Left renal cortex interstitium (tissue), 4 donors: ENCODE data around the gene SEMA3B. TPM values are rescaled to one million over a fixed set of nuclear protein-coding genes. Genes with fewer than 3 reads are reported as not detected.
"Not testable (repeated sequence)": the region's sequence is repeated elsewhere in the genome, so short reads cannot be mapped to it uniquely, and the experiment has no call there.

Experiments used
- DNase-seq, 4 donors: peaks; one replicate each; pipeline ENCODE4 v3.0.0-alpha.2; 2013; ENCODE audit warnings: low read depth in 4 of 4, low spot score in 2 of 4, missing footprints in 1 of 4
- polyA plus RNA-seq, 4 donors: library from polyadenylated mRNA; unstranded; fragments of 120-200 nt; gene quantifications; one replicate each; pipeline ENCODE4 v1.2.1, GENCODE V29; 2013; ENCODE audit not compliant: insufficient read length in 4 of 4

SEMA3B gene
- polyA plus RNA-seq, 4 donors: 71.0 to 119 (median 108) TPM

DNA sequence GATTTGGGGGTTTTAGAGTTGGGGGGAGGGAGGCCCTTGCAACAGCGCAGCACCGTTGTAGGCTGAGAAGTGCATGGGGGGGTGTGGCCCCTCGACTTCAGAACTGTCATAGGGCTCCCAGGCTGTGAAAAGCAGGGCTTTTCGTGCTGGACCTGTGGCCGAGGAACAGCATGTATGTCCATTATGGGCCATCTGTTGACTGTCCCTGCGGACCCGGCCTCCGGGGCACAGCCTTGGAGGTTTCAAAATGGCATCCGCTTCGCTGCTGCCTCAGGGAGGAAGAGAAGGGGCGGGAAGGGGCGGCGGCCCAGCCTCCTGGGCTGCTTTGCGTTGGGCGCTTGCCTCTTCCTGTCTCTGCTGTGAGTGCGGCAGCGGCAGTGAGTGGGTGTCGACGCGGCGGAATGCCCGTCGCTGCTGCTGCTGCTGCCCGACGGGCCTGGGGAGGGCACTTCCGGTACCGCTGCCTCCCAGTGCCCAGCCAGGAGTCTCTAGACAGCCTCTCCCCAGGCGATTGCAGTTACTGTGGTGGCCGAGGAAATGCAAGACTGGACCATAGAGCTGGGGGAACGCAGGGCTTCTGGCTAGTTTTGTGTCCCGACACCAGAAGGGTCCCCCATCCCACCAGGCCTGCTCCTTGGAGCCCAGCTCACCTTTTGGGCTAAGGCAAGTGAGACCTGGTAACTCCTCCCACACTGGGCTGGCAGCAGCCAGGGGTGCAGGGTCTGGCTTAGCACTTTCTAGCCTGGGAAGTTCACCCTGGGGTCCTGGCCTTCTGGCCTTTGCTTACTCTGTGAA lies 31.0 kb upstream of the SEMA3B start:
- DNase-seq: no peak

DNA sequence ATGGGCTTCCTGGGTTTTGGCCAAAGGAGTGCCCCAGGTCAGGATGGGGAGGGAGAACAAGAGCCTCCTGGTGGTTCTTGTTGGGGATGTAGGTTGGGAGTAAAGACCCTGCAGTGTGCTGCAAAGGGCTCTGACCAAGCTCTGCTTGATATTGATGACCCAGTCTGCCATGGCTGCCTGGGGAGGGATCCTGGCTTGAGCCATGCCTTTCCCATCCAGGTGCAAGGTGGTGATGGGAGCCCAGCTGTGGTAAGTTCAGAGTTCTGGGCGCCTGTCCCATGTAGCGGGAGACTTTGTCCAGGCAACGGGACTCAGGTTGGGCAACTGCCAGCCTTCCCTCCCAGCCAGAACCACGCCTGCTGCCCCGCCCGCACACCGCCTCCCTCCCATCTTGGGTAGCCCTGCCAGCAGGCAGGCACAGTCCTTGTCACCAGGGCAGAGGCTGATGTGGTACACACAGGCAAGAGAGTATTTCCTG lies 30.4 kb upstream of the SEMA3B start:
- no peak for DNase-seq

DNA sequence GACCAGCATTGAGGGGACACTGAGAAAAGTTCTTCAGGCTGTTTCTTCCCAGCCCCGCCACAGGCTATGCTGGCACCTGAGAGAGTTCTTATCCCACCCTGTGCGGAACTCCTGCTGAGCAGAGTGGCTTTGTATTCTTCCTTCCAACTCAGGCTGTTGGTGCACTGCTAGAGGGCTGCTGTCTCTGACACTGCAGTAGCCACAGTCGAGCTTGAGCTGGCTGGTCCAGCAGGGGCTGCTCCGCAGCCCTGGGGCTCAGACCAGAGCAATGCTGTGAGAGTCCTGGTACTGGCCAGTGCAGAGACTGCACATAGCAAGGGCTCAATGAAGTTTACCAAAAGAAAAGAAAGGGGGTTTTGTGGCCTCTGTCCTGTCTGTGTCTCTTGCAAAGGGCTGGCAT lies 29.3 kb upstream of the SEMA3B start:
- no peak for DNase-seq

DNA sequence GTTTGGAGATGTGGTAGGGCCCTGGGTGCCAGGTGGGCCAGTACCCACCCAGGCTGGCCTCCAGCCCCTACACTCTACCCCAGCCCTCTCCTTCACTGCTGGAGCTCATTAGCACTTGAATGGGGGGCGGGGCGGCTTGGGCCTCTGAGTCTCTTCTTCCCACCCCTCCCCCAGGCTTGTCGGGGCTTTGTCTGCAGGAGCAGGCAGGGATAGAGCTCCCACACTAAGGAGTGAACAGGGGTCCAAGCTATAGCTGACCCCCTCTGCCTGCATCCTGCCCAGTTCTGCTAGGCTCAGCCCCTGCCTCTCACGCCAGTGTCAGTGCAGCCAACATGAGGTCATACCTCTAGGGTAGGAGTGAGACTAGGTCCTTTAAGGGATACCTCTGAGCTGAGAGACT lies 27.8 kb upstream of the SEMA3B start:
- no peak for DNase-seq

DNA sequence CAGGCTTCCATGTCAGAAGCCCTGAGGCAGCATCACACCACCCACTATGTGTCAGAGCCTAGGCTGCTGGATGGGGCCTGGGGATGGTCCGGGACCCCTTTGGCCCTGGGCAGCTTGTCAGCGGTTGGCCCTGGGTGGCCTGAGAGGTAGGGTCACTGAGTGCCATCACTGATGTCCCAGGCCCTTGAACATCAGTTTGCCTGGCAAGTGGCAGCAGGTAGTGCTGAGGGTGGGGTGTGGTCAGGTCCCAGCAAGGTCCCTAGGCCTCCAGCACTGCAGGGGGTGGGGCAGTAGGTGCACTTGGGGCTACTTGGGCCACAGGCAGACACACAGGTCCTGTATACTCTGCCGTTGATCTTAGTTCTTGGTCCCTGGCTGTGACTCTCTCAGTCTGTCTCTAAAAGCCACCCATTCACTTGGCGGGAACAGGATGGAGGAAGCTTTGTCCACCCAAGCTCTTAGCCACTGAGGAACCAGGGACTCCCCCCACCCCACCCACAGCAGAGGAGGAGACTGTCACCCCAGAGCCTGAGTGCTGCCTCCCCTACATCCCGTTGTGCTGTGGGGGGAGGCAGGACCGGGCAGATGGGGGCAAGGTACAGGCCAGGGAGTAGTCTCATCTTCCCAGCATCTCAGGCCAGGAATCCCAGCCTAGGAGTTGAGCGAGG lies 27.1 kb upstream of the SEMA3B start:
- no peak for DNase-seq

DNA sequence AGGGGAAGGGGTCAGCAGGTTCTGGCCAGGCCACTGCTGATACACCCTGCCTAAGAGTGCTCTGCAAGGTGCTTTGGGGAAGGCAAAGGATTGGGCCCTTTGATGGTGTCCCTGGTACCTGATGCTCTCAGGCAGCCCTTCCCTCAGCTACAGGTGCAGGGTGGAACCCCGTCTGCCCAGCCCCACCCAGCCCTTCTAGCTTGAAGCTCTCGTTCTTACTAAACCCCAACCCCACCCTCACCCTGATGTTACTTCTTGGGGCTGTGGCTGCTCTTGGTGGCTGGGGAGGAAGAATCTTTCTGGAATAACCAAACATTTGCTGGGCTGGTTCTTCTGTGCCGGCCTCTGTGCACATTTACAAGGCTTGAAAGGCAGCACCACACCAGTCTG lies 26.6 kb upstream of the SEMA3B start:
- no peak for DNase-seq

DNA sequence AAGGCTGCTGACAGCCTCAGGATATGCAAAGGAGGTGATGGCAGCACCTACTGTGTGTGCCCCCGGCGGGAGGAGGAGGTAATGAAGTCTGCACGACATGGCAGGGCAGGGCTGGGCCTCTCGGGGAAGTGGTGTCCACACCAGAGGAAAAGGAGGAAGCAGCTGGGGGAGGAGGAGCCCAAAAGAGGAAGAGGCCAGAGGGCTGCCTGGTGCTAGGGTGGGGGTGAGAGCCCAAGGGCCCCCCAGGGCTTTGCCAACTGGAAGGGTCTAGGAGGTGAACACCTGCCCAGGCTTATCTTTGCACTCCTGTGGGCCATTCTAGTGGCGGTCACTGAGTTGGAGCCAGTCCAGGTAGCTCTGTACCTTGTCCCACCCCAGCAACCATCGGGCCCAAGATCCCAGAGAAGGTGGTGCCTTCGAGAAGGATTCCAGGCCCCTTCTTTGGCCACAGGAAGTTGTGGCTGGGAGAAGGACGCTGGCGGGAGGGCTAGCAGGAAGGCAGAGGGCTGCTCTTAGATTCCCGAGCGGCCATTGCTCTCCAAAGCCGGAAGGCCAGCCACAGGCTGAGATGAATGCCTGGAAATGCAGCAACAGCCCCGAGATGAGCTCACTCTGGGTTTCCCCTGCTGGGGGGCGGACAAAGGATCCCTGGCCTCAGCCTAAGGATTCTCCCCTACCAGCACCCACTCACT lies 25.9 kb upstream of the SEMA3B start:
- DNase-seq: no peak

DNA sequence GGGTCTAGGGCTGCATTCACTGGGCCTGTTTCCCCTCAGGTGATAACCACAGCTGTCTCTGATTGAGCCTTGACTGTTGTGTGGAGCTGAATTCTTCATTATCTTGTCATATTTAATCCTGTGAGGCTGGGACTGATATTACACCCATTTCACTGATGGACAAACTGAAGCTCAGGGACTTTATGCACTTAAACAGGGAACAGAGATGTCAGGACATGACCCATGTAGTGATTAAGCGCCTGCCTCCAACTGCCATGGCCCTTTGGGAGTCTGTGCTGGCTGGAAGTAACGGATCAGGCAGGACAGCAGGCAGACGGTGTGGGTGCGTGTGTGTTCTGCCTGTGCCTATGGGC lies 25.4 kb upstream of the SEMA3B start:
- DNase-seq: no peak

DNA sequence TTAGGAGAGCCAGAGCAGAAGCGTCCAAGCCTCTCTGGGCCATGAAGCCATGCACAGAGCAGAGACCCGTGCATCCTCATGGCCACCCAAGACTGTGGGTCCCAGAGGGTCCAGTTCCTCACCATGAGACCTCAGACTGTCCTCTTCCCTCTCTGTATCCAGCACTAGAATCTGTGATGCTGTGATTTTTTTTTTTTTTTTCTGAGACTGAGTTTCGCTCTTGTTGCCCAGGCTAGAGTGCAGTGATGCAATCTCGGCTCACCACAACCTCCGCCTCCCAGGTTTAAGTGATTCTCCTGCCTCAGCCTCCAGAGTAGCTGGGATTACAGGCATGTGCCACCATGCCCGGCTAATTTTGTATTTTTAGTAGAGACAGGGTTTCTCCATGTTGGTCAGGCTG lies 24.1 kb upstream of the SEMA3B start:
- DNase-seq: not testable (repeated sequence)

DNA sequence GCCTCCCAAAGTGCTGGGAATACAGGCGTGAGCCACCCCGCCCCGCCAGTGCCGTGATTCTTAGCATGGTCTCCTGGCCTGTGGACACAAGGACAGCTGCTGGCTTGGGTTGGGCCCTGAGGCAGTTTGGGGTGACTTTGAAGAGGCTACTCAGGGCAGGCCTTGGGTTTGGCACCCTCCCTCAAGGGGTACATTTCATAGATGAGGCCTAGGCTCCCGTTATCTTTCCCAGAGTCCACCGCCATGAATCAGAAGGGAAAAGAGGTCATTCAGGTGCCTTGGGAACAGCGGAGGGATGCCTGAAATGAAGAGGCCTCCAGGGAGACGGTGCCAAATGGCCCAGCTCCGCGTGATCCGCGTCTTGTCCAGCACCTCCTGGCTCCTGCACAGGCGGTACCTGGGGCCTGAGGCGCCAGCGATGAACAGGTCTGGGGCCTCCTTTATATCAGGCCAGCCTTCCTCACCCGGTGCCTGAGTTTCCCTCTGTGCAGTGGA lies 23.6 kb upstream of the SEMA3B start:
- no peak for DNase-seq

DNA sequence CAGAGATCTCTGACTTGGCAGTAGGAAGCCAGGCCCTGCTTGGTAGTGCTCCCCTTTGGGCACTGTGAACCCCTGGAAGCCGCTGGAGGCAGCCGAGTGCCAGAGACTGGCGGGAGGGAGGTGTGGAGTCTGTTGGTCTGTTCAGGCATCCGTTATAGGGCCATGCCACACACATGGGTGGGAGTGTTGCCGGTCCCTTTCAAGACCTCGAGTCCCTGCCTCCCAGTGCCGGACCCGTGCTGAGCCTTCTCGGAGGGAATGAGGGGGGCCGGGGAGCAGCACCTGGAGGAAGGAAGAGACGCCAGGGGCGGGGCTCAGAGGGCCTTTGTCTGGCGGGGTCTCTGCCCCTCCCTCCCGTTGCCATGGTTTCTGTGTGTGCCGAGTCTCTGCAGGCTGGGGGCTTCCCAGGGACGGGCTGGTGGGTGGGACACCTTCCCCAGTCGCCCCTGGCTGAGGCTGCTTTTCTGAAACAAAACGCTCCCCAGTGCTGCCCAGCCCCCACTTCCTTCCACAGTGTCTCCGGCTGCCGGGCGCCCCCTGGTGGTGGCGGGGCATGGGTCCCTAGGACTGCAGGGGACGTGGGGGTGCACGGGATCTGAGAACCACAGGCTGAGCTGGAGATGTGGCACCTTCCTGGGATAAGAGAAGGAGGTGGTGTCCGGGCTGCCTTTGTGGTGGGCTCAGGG lies 23.0 kb upstream of the SEMA3B start:
- peak in 2 of 4 donors; percentile 81 to 88 for DNase-seq

DNA sequence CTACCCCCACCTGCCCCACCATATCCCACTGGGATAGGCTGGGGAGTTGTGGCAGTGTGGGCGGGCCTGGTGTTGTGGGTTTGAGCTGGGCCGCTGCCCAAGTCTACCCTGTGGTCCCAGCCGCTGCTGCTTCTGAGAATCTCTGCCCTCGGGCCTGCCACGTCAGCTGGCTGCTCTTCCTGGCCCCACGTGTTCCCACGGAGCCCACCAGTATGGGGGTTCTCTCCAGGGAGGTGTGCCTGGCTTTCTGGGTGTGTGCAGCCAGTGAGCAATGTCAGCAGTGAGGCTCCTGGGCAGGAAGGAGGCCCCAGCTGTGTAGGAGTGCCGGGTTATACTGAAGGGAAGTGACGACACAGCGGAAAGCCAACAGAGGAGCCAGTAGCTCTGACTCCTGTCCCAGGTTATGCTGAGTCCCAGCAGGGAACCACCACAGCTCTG lies 22.4 kb upstream of the SEMA3B start:
- no peak for DNase-seq

DNA sequence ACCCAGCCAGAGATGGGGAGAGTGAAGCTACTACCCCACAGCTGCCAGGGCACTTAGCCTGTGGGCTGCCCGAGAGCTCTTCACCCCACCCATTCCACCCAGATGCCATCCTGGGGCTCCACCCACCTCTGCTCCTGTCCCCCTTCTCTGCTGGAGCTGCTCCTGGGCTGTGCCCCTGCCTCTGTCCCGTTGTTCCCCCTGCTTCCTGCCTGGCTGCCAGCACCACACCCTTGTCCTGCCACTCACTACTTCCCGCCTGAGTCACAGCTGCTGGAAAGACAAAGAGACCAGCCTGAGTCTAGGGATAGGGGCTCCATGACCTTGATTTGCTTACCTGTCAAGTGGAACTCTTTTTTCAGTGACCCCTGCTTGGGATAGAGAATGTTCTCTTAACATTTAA lies 20.6 kb upstream of the SEMA3B start:
- no peak for DNase-seq

DNA sequence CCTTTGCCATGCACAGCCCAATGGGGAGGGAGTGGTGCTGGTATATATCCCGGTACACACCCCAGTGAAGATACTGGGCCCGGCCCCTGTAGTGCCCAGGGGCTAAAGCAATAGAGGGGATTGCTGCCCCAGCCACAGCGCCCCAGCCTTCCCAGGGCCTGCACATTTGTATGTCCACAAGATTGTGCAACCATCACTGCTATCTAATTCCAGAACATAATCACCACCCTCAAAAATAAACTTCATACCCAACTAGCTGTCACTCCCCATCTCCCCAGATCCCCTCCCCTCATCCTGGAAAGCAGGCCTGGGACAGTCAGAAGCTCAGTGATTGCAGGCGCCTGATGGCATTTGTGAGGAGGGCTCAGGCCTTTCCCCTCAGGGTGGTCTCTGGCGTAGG lies 19.5 kb upstream of the SEMA3B start:
- no peak for DNase-seq

DNA sequence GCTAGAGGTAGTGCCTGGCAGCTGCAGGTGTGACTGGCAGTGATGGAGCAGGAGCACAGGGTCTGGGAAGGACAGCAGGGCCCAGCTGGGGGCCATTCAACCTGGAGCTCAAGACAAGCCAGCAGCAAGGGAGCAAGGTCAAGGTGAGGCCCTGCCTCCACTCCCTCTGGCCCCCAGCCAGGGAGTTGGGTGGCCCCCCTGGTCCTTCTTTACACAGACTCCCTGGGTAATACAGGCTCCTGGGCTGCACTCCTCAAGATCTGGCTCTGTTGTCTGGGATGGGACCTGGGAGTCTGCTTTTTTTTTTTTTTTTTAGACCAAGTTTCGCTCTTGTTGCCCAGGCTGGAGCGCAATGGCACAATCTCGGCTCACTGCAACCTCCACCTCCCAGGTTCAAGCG lies 18.4 kb upstream of the SEMA3B start:
- no peak for DNase-seq

DNA sequence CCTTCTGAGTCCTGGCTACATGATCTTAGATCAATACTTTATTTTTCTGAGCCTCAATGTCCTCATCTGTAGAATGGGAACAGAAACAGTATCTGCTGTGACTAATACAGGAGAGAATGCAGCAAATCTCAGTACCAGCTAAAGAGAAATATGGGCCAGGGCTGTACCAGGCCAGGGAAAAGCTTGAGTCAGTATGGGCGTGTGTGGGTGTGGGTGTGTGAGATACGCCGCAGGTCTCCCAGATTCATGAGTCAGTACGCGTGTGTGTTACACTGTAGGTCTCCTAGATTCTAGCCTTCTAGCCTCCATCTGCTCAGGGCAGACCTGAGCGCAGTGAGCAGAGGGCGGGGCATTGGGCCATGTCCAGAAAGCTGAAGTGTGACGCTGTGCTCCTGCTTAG lies 17.7 kb upstream of the SEMA3B start:
- no peak for DNase-seq

DNA sequence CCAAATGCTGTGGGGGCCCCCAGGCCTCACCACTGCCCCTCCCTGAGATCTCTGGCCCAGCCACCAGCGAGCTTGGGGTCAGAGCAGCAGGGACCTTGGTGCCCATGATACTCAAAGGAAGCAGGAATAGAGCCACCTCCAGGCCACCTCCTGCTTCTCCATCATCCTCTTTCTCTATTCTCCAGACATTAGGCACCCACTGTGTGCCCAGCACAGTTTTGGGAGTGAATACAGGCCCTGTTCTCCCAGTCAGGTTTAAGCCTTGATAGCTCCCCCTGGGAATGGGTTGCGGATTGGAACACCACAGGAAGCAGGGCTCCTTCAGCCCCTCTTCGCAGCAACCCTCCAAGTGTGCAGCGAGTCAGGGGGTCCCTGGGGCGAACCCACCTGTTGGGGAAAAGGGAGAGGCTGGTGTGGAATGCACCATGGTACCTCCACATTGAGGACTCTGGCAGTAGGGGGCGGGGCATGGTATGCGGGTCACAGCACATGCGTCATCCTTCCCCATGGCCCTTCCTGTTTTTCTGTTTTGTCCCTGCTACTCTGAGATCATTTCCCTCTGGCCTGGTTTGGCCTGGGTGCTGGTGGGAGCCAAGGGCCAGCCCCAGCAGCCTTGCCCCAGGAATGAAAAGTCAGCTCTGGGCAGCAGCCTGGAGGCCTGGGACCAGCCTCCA lies 14.2 kb upstream of the SEMA3B start:
- no peak for DNase-seq

DNA sequence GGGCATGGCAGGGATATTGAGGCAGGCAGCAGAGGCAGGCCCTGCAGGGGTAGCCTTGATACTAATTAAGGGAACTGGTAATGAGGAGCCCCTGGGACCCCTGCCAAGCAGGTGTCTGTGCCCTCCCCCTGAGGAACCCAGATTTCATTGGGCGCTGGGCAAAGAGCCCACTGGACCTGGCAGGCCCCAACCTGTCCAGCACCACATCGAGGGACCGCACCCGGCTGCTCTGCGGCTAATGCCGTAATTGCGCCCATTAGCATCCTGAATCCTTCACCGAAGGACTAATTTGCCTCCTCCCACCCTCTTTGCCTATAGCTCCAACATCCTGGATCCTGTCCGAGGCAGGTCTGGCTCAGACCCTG lies 13.7 kb upstream of the SEMA3B start:
- DNase-seq: no peak

DNA sequence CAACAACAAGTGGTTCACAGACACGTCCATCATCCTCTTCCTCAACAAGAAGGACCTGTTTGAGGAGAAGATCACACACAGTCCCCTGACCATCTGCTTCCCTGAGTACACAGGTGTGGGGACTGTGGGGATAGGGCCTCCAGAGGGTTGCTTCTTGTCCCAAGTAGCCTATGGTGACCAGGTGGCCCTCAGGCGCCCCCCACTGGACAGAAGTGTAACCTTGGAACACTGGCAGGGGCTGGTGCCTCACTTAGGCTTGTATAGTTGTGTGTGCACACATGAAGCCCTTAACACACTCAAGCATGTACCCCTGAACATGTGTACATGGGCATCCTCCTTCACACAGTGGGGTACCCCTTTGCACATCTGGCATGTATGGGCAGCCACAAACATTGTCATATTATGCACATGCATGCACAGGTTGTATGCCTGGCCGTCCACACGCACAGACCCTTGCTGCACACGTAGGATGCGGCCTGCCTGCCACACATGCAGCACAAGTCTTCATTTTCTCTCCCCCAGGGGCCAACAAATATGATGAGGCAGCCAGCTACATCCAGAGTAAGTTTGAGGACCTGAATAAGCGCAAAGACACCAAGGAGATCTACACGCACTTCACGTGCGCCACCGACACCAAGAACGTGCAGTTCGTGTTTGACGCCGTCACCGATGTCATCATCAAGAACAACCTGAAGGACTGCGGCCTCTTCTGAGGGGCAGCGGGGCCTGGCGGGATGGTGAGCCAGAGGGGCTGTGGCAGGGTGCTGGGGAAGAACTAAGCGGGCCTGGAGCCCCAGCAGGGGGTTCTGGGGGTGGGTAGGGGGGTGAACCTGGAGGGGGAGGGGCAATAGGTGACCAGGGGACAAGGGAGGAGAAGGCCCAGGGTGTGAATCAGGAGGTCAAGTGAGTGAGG lies 11.7 kb upstream of the SEMA3B start:
- no peak for DNase-seq
